SK-N-MC (cell line): ENCODE data around the gene ZNF330.

ENCODE experiments used
- EZH2 ChIP-seq: fragments of 200-600 bp; sonication (generic); IDR thresholded peaks from one replicate; pipeline ENCODE4 v1.6.1; 2017; ENCODE audit warnings: antibody characterized with exemption
- POLR2AphosphoS5 ChIP-seq: IDR thresholded peaks from 2 replicates; pipeline ENCODE4 v1.6.1; 2012; ENCODE audit warnings: mild to moderate bottlenecking, low read depth, low read length, borderline replicate concordance

DNA sequence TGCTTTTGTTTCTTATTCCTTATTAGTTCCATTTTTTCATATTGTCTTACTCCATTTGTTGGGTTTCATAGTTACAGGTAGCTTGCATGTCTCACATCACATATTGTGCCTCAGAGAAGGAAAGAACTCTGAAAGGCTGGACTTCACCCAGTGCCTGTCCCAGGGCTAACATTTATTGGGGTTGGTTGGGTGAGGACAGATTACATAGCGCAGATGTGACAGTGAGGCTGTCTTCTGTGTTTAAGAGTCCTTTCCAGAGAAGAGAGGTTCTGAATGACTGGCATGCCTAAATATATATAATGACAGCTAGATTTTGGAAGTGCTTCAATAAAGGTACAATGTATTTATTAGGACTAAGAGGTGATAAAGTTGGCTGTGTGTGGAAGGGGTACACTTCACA is 2.7 kb downstream of the ZNF330 start:
- TF ChIP-seq EZH2 (no peak), POLR2AphosphoS5 (no peak)
